HFFc6 (cell line): ENCODE data around the gene ADAM30. TPM values are rescaled to one million over a fixed set of nuclear protein-coding genes. Genes with fewer than 3 reads are reported as not detected.
"Not testable (repeated sequence)": the region's sequence is repeated elsewhere in the genome, so short reads cannot be mapped to it uniquely, and the experiment has no call there.

ENCODE experiments used
- DNase-seq: peaks from one replicate; pipeline ENCODE4 v3.0.0-alpha.2; 2018
- H3K27ac Mint-ChIP-seq: 2 replicates; pipeline ENCODE4 v1.8.0; 2020; ENCODE audit warnings: mild to moderate bottlenecking, mixed read lengths
- H3K27me3 Mint-ChIP-seq: 2 replicates; pipeline ENCODE4 v1.8.0; 2021; ENCODE audit warnings: mild to moderate bottlenecking, moderate library complexity, mixed read lengths; ENCODE audit not compliant: insufficient read depth
- H3K36me3 Mint-ChIP-seq: 2 replicates; pipeline ENCODE4 v1.8.0; 2021; ENCODE audit warnings: low read depth, mixed read lengths
- H3K4me1 Mint-ChIP-seq: 2 replicates; pipeline ENCODE4 v1.8.0; 2020; ENCODE audit warnings: low read depth, mixed read lengths
- H3K4me3 Mint-ChIP-seq: 2 replicates; pipeline ENCODE4 v1.8.0; 2020; ENCODE audit warnings: mild to moderate bottlenecking, moderate library complexity, mixed read lengths
- H3K9me3 Mint-ChIP-seq: 2 replicates; pipeline ENCODE4 v1.8.0; 2020; ENCODE audit warnings: mild to moderate bottlenecking, mixed read lengths
- total RNA-seq, 6 experiments: library from RNA; stranded (reverse); fragmentation: NEBNext Ultra II Directional; extraction: Animal tissue kit (Norgen Biotek cat#: 25700); gene quantifications; 2 replicates in 1 of 6; 3 replicates in 5 of 6; pipeline ENCODE4 v1.2.3, GENCODE V29; 2021
- TF ChIP-seq, protein P1 (sequence below): fragments of 200-600 bp; sonication (generic); IDR thresholded peaks from 2 replicates; pipeline ENCODE4 v1.5.0; 2021; ENCODE audit warnings: antibody characterized with exemption, mild to moderate bottlenecking

Gene ADAM30
- total RNA-seq, 6 experiments from 2014 or later, result not detected

DNA sequence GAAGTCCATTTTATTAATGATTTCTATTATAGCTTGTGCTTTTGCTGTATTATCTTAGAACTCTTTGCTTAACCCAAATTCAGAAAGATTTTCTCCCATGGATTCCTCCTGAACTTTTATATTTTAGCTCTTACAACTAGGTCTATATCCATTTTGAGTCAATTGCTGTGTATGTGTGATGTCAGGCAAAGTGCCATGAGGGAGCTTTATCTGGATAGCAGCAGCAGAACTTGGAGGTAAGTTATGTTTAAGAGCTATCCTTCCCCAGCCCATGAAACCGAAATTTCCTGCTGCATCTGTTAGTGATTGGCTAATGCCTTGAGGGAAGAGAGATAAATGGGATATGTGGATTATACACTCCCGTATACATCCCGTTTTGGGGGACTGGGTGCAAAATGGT, 29.9 kb downstream of the ADAM30 start:
- H3K9me3 Mint-ChIP-seq, result no peaks in the 10 kb centered on the region
- H3K4me3 Mint-ChIP-seq, result no peak overlapping the region
- TF ChIP-seq, protein P1, sequence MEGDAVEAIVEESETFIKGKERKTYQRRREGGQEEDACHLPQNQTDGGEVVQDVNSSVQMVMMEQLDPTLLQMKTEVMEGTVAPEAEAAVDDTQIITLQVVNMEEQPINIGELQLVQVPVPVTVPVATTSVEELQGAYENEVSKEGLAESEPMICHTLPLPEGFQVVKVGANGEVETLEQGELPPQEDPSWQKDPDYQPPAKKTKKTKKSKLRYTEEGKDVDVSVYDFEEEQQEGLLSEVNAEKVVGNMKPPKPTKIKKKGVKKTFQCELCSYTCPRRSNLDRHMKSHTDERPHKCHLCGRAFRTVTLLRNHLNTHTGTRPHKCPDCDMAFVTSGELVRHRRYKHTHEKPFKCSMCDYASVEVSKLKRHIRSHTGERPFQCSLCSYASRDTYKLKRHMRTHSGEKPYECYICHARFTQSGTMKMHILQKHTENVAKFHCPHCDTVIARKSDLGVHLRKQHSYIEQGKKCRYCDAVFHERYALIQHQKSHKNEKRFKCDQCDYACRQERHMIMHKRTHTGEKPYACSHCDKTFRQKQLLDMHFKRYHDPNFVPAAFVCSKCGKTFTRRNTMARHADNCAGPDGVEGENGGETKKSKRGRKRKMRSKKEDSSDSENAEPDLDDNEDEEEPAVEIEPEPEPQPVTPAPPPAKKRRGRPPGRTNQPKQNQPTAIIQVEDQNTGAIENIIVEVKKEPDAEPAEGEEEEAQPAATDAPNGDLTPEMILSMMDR, result no peak
- H3K4me1 Mint-ChIP-seq, result peaks cover 38% of the 10 kb centered on the region
- H3K36me3 Mint-ChIP-seq, result no peaks in the 10 kb centered on the region
- DNase-seq, result no peak
- H3K27ac Mint-ChIP-seq, result no peak overlapping the region; the same call in 1 of the 2 replicates
- H3K27me3 Mint-ChIP-seq, result peaks cover 1% of the 10 kb centered on the region

DNA sequence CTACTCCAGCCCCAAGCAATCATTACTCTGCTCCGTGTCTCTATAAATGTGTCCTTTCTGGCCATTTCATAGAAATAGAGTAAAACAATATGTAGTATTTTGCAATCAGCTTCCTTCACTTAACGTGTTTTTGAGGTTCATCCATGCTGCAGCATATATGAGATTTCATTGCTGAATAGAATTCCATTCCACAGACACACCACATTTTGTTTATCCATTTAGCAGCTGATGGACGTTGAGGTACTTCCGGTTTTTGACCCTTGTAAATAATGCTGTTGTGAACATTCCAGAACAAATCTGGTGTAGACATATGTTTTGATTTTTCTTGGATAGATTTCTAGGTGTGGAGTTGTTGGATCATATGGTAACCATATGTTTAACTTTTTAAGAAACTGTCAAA, 30.7 kb downstream of the ADAM30 start:
- H3K9me3 Mint-ChIP-seq, result no peaks in the 10 kb centered on the region
- DNase-seq, result peak; percentile 16
- no peak overlapping the region for H3K27ac Mint-ChIP-seq
- TF ChIP-seq, protein P1, result no peak
- H3K4me1 Mint-ChIP-seq, result peaks cover 35% of the 10 kb centered on the region
- H3K36me3 Mint-ChIP-seq, result no peaks in the 10 kb centered on the region
- H3K4me3 Mint-ChIP-seq, result no peak overlapping the region
- H3K27me3 Mint-ChIP-seq, result no peaks in the 10 kb centered on the region; the same call in none of the 2 replicates

DNA sequence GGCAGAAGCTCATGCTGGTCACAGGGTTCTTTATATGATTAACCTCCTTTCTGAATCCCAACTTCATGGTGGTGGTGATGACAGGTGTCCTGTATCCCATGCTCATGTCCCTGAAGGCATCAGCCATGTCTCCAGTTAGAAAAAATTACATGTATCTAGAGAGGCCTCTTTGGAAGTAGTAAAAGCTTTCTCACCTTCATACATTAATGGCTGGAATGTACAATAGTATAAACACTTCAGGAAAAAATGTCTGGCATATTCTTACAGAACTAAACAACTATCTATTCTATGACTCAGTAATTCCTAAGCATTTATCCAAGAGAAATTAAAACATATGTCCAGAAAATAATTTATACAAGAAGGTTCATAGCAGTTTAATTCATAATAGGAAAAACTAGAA, 34.0 kb downstream of the ADAM30 start:
- no peaks in the 10 kb centered on the region for H3K27me3 Mint-ChIP-seq
- H3K4me1 Mint-ChIP-seq, result peaks cover 57% of the 10 kb centered on the region
- DNase-seq, result no peak
- no peaks in the 10 kb centered on the region for H3K9me3 Mint-ChIP-seq
- TF ChIP-seq, protein P1, result no peak
- H3K27ac Mint-ChIP-seq, result no peak overlapping the region
- no peaks in the 10 kb centered on the region for H3K36me3 Mint-ChIP-seq
- no peak overlapping the region for H3K4me3 Mint-ChIP-seq

DNA sequence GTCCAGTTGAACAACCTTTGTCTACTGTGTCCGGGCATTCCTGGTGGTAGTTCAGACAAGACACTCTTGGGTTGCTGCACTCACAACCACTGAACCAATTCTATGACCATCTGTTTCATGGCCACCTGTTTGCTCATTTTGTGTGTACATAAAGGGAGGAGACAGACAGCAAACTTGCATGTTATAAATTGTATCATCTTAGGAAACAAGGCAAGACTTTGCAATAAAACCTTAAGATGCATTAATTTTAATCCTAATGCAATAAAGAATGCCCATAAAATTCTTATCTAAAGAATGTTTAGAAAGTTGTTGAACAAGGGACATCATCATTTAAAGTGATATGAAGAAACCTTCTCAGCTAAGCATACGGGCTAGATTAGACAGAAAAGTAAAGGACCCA, 34.8 kb downstream of the ADAM30 start:
- DNase-seq, result no peak
- no peaks in the 10 kb centered on the region for H3K27me3 Mint-ChIP-seq
- H3K4me1 Mint-ChIP-seq, result peaks cover 55% of the 10 kb centered on the region
- no peak overlapping the region for H3K4me3 Mint-ChIP-seq
- H3K36me3 Mint-ChIP-seq, result no peaks in the 10 kb centered on the region
- no peaks in the 10 kb centered on the region for H3K9me3 Mint-ChIP-seq
- no peak overlapping the region for H3K27ac Mint-ChIP-seq
- TF ChIP-seq, protein P1, result no peak

DNA sequence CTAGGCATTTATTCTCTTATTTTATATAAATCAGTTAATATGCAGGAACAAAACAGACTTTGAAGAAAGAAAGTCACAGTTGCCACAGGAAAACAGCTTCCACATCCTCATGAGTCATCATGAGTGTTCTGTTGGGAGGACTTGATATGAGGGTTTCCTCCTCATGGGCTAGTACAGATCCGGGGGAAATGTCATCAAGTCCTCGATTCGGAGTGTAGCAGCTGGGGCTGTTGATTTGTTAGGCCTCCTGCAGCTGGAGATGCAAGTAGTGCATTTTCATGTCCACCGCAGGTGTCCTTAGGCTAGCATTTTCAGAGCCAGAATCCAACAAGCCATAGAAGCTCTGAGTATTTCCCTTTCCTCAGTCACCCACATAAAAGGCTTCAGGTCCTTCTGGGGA, 36.7 kb downstream of the ADAM30 start:
- Mint-ChIP-seq H3K9me3 (no peaks in the 10 kb centered on the region), H3K36me3 (no peaks in the 10 kb centered on the region), H3K4me1 (peaks cover 48% of the 10 kb centered on the region), H3K4me3 (peak overlapping the region; percentile 15; the same call in 1 of the 2 replicates), H3K27me3 (no peaks in the 10 kb centered on the region), H3K27ac (peak overlapping the region; percentile 79)
- peak; percentile 57 for DNase-seq
- TF ChIP-seq, protein P1, result no peak

GRCh38 chr1:119858556-119859214, 37.6 kb downstream of the ADAM30 start:
- not testable (repeated sequence) for H3K36me3 Mint-ChIP-seq, H3K27me3 Mint-ChIP-seq, DNase-seq, H3K9me3 Mint-ChIP-seq
- Mint-ChIP-seq H3K4me1 (peaks cover 48% of the 10 kb centered on the region), H3K4me3 (0 out of 2 replicates have a peak overlapping the region, but pooled peaks have one; percentile 15), H3K27ac (peak overlapping the region; percentile 79; the same call in 1 of the 2 replicates)
